WTC11 (cell line): Measurements from ENCODE around the gene ZFP69. TPM values are rescaled to one million over a fixed set of nuclear protein-coding genes. Genes with fewer than 3 reads are reported as not detected.

Experiments used
- ATAC-seq: fragments of 200-7000 bp; cut with Tn5 transposase; 2 replicates; pipeline ENCODE4 v1.10.0; 2021; ENCODE audit warnings: mild to moderate bottlenecking, moderate library complexity
- CTCF ChIA-PET: fragments of 300-600 bp; sonication (Branson Sonifier 250); formaldehyde crosslinking; loops from one replicate; lab custom pipeline; 2021; ENCODE audit warnings: antibody characterized with exemption; lab: Charles Lee
- POLR2A ChIA-PET: fragments of 350-600 bp; sonication (Branson Sonifier 250); formaldehyde crosslinking; loops from one replicate; lab custom pipeline; 2021; ENCODE audit warnings: antibody characterized with exemption; lab: Charles Lee
- DNase-seq: peaks from one replicate; pipeline ENCODE4 v3.0.0; 2021; ENCODE audit warnings: low spot score
- H3K27ac Mint-ChIP-seq: 2 replicates; pipeline ENCODE4 v1.8.0; 2021; ENCODE audit warnings: mixed read lengths
- H3K27me3 Mint-ChIP-seq: 2 replicates; pipeline ENCODE4 v1.8.0; 2021; ENCODE audit warnings: low read depth, mild to moderate bottlenecking, moderate library complexity, mixed read lengths
- H3K36me3 Mint-ChIP-seq: 2 replicates; pipeline ENCODE4 v1.8.0; 2021; ENCODE audit warnings: mixed read lengths
- H3K4me1 Mint-ChIP-seq: 2 replicates; pipeline ENCODE4 v1.8.0; 2022; ENCODE audit warnings: mixed read lengths
- H3K4me3 Mint-ChIP-seq: 2 replicates; pipeline ENCODE4 v1.8.0; 2021; ENCODE audit warnings: mild to moderate bottlenecking, moderate library complexity, mixed read lengths
- H3K9me3 Mint-ChIP-seq: 2 replicates; pipeline ENCODE4 v1.8.0; 2021; ENCODE audit warnings: mixed read lengths
- ARID4B ChIP-seq: sonication (generic); formaldehyde crosslinking; IDR thresholded peaks from 2 replicates; pipeline ENCODE4 v1.8.0; 2023; ENCODE audit warnings: missing genetic modification reagents, mild to moderate bottlenecking, borderline replicate concordance
- CREB1 ChIP-seq: sonication (generic); formaldehyde crosslinking; IDR thresholded peaks from 2 replicates; pipeline ENCODE4 v1.8.0; 2023; ENCODE audit warnings: mild to moderate bottlenecking, missing genetic modification reagents
- CTCF ChIP-seq: fragments of 200-600 bp; IDR thresholded peaks from 2 replicates; pipeline ENCODE4 v1.8.0; 2022; ENCODE audit warnings: antibody characterized with exemption
- E2F5 ChIP-seq: sonication (generic); formaldehyde crosslinking; IDR thresholded peaks from 2 replicates; pipeline ENCODE4 v1.8.1; 2022; ENCODE audit warnings: mild to moderate bottlenecking, moderate library complexity, missing genetic modification reagents
- ERG ChIP-seq: fragments of 250-450 bp; sonication (Bioruptor Pico); IDR thresholded peaks from 2 replicates; pipeline ENCODE4 v1.8.0; 2021; ENCODE audit warnings: mild to moderate bottlenecking
- ESRRA ChIP-seq: sonication (generic); formaldehyde crosslinking; IDR thresholded peaks from 2 replicates; pipeline ENCODE4 v1.8.1; 2022; ENCODE audit warnings: mild to moderate bottlenecking, missing genetic modification reagents, borderline replicate concordance
- FOXP1 ChIP-seq: sonication (generic); formaldehyde crosslinking; IDR thresholded peaks from 2 replicates; pipeline ENCODE4 v1.8.0; 2022; ENCODE audit warnings: missing genetic modification reagents, mild to moderate bottlenecking, moderate library complexity, borderline replicate concordance
- IRF2 ChIP-seq: sonication (generic); formaldehyde crosslinking; IDR thresholded peaks from 2 replicates; pipeline ENCODE4 v1.8.0; 2022; ENCODE audit warnings: low read depth, missing genetic modification reagents, borderline replicate concordance
- MAX ChIP-seq: sonication (generic); formaldehyde crosslinking; IDR thresholded peaks from 2 replicates; pipeline ENCODE4 v1.8.0; 2022; ENCODE audit warnings: mild to moderate bottlenecking, missing genetic modification reagents
- NFE2L1 ChIP-seq: sonication (generic); formaldehyde crosslinking; IDR thresholded peaks from 2 replicates; pipeline ENCODE4 v1.8.1; 2023; ENCODE audit warnings: missing genetic modification reagents
- STAT6 ChIP-seq: sonication (generic); formaldehyde crosslinking; conservative IDR thresholded peaks from 2 replicates; pipeline ENCODE4 v1.8.1; 2023; ENCODE audit warnings: mild to moderate bottlenecking, low read depth, missing genetic modification reagents, moderate library complexity
- TCF7 ChIP-seq: sonication (generic); formaldehyde crosslinking; IDR thresholded peaks from 2 replicates; pipeline ENCODE4 v1.8.0; 2022; ENCODE audit warnings: mild to moderate bottlenecking, low read depth, missing genetic modification reagents, moderate library complexity
- TP53 ChIP-seq: sonication (generic); formaldehyde crosslinking; IDR thresholded peaks from 2 replicates; pipeline ENCODE4 v1.8.1; 2023; ENCODE audit warnings: mild to moderate bottlenecking, missing genetic modification reagents
- ZNF232 ChIP-seq: sonication (generic); formaldehyde crosslinking; IDR thresholded peaks from 2 replicates; pipeline ENCODE4 v1.8.0; 2022; ENCODE audit warnings: mild to moderate bottlenecking, missing genetic modification reagents
- ZNF671 ChIP-seq: fragments of 250-450 bp; sonication (Bioruptor Pico); IDR thresholded peaks from 2 replicates; pipeline ENCODE4 v1.8.0; 2021; ENCODE audit warnings: mild to moderate bottlenecking
- ZSCAN18 ChIP-seq: fragments of 250-450 bp; sonication (Bioruptor Pico); IDR thresholded peaks from 2 replicates; pipeline ENCODE4 v2.1.2; 2022; ENCODE audit warnings: mild to moderate bottlenecking, moderate library complexity
- total RNA-seq: library from RNA; stranded (reverse); gene quantifications from 3 replicates; pipeline ENCODE4 v1.2.3, GENCODE V29; 2021

The ZFP69 gene
- total RNA-seq, 1 experiment from 2014 or later = 3.2 TPM

GRCh38 chr1:40532844-40533424, 55.8 kb downstream of the ZFP69 start:
- TF ChIP-seq CTCF (peak; percentile 37), IRF2 (CRISPR knock-in tag) (no peak)
- ATAC-seq = peak; percentile 40
- DNase-seq = peak; percentile 22
- ChIA-PET POLR2A (interaction anchor here (0.9 kb wide), 1 partner anchor 158 kb away, joined by 3 read pairs; the partner anchor contains the start of gene NFYC), CTCF (interaction anchor here (0.7 to 2.4 kb wide), 16 partner anchors 8 to 444 kb away, joined by 3 to 15 read pairs (median 4); partner anchors contain the start of gene EXO5)
- Mint-ChIP-seq H3K27ac (no peak overlapping the region), H3K4me1 (peaks cover 12% of the 10 kb centered on the region), H3K36me3 (peaks cover 20% of the 10 kb centered on the region), H3K9me3 (peaks cover 5% of the 10 kb centered on the region), H3K4me3 (peak overlapping the region; percentile 97), H3K27me3 (peaks cover 4% of the 10 kb centered on the region; the same call in 1 of the 2 replicates)

GRCh38 chr1:40534589-40534988, 57.5 kb downstream of the ZFP69 start:
- peaks cover 12% of the 10 kb centered on the region for H3K4me1 Mint-ChIP-seq
- no peak overlapping the region for H3K27ac Mint-ChIP-seq
- ChIA-PET POLR2A (no interaction called here), CTCF (no interaction called here)
- peaks cover 27% of the 10 kb centered on the region for H3K36me3 Mint-ChIP-seq
- DNase-seq (no peak), ATAC-seq (no peak)
- TF ChIP-seq ARID4B (CRISPR knock-in tag) = no peak
- TF ChIP-seq ZNF232 (CRISPR knock-in tag) = no peak
- no peak for TF ChIP-seq NFE2L1 (CRISPR knock-in tag)
- TF ChIP-seq MAX (CRISPR knock-in tag) = no peak
- TF ChIP-seq FOXP1 (CRISPR knock-in tag) = no peak
- TF ChIP-seq E2F5 (CRISPR knock-in tag) = no peak
- TF ChIP-seq ZSCAN18 (CRISPR knock-in tag) = no peak
- no peak for TF ChIP-seq CREB1
- no peak for TF ChIP-seq STAT6 (CRISPR knock-in tag)
- no peak for TF ChIP-seq ESRRA (CRISPR knock-in tag)
- TF ChIP-seq ERG (CRISPR knock-in tag) = no peak
- no peak for TF ChIP-seq TCF7
- TF ChIP-seq TP53 (CRISPR knock-in tag) = no peak
- TF ChIP-seq ZNF671 (CRISPR knock-in tag) = no peak
- H3K9me3 Mint-ChIP-seq = peaks cover 9% of the 10 kb centered on the region
- H3K27me3 Mint-ChIP-seq = no peaks in the 10 kb centered on the region
- H3K4me3 Mint-ChIP-seq = no peak overlapping the region
